ENCODE results near the gene SCYL2. TPM values are rescaled to one million over a fixed set of nuclear protein-coding genes. Genes with fewer than 3 reads are reported as not detected.

The SCYL2 gene
- total and polyA plus RNA-seq, 2 of the 13 experiments (the other 11 are each of a cell fraction or from before 2014, with no cell fraction given): 11.4 to 28.8 TPM

DNA sequence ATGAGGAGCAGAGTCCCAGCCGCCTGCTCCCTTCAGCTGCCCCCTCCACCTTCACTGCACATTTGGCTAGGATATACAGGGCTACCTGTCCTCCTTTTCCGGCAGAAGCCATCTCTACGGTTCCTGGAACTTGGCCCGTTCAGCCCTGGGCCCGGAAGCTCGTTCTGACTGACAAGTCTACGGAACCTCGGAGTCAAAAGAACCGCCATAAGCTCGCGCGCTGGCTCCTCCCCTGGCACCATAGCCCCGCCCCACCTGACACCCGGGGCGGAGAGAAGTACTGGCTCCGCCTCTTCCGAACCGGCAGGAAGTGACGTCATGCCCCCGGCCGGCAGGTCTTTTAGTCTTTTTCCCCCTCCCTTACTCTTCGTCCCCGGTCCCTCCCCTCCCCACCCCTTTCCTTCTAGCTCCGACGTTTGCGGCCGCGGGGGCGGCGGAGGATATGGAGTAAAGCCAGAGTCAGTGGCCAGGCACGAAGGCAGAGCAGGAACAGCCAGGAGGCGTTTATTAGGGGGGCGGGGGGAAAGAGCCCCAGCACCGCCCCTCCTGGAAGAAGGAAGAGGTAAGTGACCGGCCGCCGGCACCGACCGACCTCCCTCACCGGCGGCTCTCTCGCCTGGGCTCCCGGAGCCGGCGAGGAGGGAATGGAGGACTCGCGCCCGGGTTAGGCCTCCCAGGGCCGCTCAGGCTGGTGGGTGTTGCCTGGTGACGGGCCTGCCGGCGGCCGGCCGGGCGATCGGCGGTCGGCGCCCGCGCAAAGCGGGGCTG is at the start of gene SCYL2, which contains the start of gene DEPDC4 (continued):
- TF ChIP-seq, protein P1, sequence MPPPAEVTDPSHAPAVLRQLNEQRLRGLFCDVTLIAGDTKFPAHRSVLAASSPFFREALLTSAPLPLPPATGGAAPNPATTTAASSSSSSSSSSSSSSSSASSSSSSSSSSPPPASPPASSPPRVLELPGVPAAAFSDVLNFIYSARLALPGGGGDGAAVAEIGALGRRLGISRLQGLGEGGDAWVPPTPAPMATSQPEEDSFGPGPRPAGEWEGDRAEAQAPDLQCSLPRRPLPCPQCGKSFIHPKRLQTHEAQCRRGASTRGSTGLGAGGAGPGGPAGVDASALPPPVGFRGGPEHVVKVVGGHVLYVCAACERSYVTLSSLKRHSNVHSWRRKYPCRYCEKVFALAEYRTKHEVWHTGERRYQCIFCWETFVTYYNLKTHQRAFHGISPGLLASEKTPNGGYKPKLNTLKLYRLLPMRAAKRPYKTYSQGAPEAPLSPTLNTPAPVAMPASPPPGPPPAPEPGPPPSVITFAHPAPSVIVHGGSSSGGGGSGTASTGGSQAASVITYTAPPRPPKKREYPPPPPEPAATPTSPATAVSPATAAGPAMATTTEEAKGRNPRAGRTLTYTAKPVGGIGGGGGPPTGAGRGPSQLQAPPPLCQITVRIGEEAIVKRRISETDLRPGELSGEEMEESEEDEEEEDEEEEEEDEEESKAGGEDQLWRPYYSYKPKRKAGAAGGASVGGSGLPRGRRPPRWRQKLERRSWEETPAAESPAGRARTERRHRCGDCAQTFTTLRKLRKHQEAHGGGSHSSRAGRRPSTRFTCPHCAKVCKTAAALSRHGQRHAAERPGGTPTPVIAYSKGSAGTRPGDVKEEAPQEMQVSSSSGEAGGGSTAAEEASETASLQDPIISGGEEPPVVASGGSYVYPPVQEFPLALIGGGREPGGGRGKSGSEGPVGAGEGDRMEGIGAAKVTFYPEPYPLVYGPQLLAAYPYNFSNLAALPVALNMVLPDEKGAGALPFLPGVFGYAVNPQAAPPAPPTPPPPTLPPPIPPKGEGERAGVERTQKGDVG (CRISPR knock-in tag; IDR thresholded peaks at IDR 0.05; ENCODE audit: borderline replicate concordance): no peak
- TF ChIP-seq, protein P2, sequence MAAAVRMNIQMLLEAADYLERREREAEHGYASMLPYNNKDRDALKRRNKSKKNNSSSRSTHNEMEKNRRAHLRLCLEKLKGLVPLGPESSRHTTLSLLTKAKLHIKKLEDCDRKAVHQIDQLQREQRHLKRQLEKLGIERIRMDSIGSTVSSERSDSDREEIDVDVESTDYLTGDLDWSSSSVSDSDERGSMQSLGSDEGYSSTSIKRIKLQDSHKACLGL (CRISPR knock-in tag; IDR thresholded peaks at IDR 0.05): peak; percentile 37; the same call in 1 of the 2 replicates
- peak; percentile 56; the same call in 1 of the 2 replicates for TF ChIP-seq KDM5B (CRISPR knock-in tag; IDR thresholded peaks at IDR 0.05; ENCODE audit: borderline replicate concordance)
- TF ChIP-seq POLR2G (IDR thresholded peaks at IDR 0.05; ENCODE audit: low read depth, low read length): peak; percentile 69
- peak; percentile 19; the same call in 1 of the 2 replicates for TF ChIP-seq ZSCAN25 (CRISPR knock-in tag; IDR thresholded peaks at IDR 0.05)
- TF ChIP-seq ZNF331 (CRISPR knock-in tag; IDR thresholded peaks at IDR 0.05): no peak
- no peak for TF ChIP-seq ZNF891 (CRISPR knock-in tag; IDR thresholded peaks at IDR 0.05)
- TF ChIP-seq ZNF816 (CRISPR knock-in tag; IDR thresholded peaks at IDR 0.05; ENCODE audit: borderline replicate concordance): no peak
- 0 out of 2 replicates have a peak, but pooled peaks have one; percentile 42 for TF ChIP-seq PAWR (CRISPR knock-in tag; IDR thresholded peaks at IDR 0.05; ENCODE audit: borderline replicate concordance)
- TF ChIP-seq IRF1 (CRISPR knock-in tag; IDR thresholded peaks at IDR 0.05; ENCODE audit: low read depth): 0 out of 2 replicates have a peak, but pooled peaks have one; percentile 23
- TF ChIP-seq SOX5 (CRISPR knock-in tag; IDR thresholded peaks at IDR 0.05; ENCODE audit: borderline replicate concordance): no peak
- TF ChIP-seq NBN (conservative IDR thresholded peaks at IDR 0.05): no peak
- peak; percentile 99 for TF ChIP-seq ATF7 (IDR thresholded peaks at IDR 0.05)
- peak; percentile 90 for TF ChIP-seq ATF7 (CRISPR knock-in tag; IDR thresholded peaks at IDR 0.05)
- TF ChIP-seq ZNF225 (CRISPR knock-in tag; IDR thresholded peaks at IDR 0.05): no peak
- TF ChIP-seq MED8 (CRISPR knock-in tag; IDR thresholded peaks at IDR 0.05; ENCODE audit: insufficient replicate concordance): no peak
- TF ChIP-seq, protein P3, sequence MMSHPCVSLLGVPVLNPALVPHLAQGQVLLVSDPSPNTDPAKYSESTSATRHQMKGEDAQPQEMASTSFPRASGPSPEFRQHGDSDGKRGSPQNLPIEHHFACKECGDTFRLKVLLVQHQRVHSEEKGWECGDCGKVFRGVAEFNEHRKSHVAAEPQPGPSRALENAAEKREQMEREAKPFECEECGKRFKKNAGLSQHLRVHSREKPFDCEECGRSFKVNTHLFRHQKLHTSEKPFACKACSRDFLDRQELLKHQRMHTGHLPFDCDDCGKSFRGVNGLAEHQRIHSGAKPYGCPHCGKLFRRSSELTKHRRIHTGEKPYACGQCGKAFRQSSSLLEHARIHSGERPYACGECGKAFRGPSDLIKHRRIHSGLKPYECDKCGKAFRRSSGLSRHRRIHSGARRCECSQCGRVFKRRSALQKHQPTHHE (CRISPR knock-in tag; IDR thresholded peaks at IDR 0.05; ENCODE audit: borderline replicate concordance): 0 out of 2 replicates have a peak, but pooled peaks have one; percentile 36
- peak; percentile 57; the same call in 1 of the 2 replicates for TF ChIP-seq ZNF564 (CRISPR knock-in tag; IDR thresholded peaks at IDR 0.05)
- no peak for TF ChIP-seq BORCS8-MEF2B (CRISPR knock-in tag; IDR thresholded peaks at IDR 0.05)
- TF ChIP-seq ZSCAN5A (CRISPR knock-in tag; IDR thresholded peaks at IDR 0.05; ENCODE audit: borderline replicate concordance): 0 out of 2 replicates have a peak, but pooled peaks have one; percentile 25
- TF ChIP-seq TAF1 (CRISPR knock-in tag; IDR thresholded peaks at IDR 0.05): peak; percentile 75

All from HepG2 (cell line).